NCI-H748 (cell line): ENCODE results near the gene BABAM2.
A peak's percentile ranks its signal among the peaks of the same experiment; 100 is the strongest.
"Not testable (repeated sequence)": the region's sequence is repeated elsewhere in the genome, so short reads cannot be mapped to it uniquely, and the experiment has no call there.

Experiments used
- DNase-seq: peaks from one replicate; lab custom pipeline; 2025; ENCODE audit not compliant: unreplicated experiment; lab: John Stamatoyannopoulos, UW

BABAM2 gene

DNA sequence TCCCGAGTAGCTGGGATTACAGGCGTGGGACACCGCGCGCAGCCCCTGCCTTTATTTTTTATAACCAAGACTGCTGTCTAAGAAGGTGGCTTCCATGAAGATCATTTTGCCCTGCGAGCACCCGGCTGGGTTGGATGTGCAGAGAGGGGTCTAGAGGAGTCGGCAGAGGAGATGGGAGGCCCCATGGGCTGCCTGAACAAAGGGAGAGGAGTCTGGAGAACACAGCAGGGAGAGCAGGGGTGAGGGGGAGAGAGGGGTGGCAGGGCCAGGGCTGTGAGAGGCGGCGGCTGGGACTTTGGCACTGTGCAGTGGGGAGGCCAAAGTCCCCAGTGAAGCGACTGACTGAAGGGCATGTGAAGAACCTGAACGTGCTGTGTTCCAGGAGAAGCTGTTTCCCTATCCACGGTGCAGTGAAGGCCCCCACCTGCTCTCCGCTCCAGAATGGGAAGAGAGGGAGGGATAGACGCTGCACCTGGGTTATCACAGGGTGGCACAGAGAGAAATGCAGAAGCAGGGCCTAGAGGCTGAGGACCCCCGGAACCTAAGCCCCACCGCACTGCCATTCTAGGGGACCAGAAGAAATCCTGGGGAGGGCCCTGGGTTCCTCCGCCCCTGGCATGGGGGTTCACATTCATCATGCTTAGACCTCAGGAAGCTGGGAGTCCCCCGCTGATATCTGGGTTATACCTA, 477.3 kb downstream of the BABAM2 start:
- no peak for DNase-seq

GRCh38 chr2:28368357-28368798, 477.8 kb downstream of the BABAM2 start:
- DNase-seq = no peak

- DNase-seq = no peak
Observed at GRCh38 chr2:28369358-28369757, 478.8 kb downstream of the BABAM2 start.

DNA sequence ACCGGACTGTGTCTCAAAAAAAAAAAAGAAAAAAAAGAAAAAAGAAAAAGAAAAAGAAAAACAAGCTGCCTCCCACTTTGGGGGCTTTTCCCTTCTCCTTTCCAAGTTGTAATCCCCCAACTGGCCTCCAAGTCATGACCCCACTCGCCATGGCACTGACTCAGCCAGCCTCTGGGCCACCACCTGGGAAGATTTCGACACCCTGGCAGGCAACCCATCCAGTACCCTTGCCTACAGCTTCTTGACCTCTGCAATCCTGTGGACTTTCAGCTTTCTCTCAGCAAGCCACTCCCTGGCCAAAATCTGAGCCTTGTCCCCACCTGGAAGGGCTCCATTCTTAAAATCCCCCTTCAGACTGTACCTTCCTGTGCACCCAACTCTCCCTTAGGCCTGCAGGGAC, 479.8 kb downstream of the BABAM2 start:
- no peak for DNase-seq

DNA sequence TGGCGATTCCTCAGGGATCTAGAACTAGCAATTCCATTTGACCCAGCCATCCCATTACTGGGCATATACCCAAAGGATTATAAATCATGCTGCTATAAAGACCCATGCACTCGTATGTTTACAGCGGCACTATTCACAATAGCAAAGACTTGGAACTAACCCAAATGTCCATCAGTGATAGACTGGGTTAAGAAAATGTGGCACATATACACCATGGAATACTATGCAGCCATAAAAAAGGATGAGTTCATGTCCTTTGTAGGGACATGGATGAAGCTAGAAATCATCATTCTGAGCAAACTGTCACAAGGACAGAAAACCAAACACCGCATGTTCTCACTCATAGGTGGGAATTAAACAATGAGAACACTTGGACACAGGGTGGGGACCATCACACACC, 481.2 kb downstream of the BABAM2 start:
- DNase-seq = not testable (repeated sequence)

DNA sequence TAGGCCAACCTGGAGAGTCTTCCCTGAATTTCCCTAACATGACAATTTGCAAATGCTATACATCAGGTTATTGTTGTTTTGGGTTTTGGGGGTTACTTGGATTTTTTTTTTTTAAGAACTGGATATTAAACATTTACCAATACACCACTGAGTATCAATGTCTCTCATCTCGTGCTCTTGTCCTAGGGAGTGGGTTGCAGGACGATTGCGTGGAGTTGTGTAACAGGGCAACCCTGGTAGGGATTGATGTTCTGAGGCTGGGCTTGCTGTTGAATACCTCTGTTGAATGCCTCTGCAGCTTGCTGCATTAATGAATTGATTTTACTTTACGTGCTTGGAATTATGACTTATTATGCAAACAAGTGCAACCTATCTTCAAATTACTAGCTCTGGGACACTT, 483.3 kb downstream of the BABAM2 start:
- no peak for DNase-seq

DNA sequence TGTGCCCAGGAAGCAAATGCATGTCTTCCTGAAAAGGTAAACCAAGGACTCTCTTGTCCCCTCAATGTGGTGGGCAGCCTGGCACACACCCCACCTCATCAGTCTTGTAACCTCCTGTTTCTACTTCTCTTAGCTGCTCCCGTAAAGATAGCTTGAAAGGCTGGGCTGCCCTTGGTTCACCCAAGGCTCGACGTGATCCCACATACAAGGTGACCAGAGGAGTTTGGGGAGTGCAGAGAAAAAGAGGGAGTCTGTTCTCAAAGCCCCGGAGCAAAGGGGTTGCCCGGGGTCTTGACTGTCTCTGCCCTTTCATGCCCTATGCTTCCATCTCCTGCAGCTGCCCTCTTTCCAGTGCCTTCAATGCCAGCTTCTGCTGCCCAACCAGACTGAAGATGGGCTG, 483.8 kb downstream of the BABAM2 start:
- no peak for DNase-seq

DNA sequence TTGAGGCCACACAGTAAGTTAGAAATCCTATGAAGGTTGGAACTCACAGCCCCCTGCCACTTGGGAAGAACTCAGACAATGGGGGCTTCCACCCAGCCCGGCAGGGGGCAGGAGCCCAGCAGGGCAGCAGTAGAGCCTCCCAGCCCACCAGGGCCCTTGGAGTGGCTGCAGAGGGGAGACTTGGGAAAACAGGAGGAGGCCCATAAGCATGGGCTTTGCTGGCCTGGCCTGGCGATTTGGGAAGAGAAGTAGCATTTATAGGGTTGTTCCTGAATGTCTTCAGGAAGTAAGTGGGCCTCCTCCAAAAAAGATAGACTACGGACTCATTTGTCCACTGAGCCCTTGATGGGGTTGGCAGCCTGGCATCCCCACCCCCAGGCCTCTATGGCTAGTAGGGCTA, 484.7 kb downstream of the BABAM2 start:
- DNase-seq = no peak

DNA sequence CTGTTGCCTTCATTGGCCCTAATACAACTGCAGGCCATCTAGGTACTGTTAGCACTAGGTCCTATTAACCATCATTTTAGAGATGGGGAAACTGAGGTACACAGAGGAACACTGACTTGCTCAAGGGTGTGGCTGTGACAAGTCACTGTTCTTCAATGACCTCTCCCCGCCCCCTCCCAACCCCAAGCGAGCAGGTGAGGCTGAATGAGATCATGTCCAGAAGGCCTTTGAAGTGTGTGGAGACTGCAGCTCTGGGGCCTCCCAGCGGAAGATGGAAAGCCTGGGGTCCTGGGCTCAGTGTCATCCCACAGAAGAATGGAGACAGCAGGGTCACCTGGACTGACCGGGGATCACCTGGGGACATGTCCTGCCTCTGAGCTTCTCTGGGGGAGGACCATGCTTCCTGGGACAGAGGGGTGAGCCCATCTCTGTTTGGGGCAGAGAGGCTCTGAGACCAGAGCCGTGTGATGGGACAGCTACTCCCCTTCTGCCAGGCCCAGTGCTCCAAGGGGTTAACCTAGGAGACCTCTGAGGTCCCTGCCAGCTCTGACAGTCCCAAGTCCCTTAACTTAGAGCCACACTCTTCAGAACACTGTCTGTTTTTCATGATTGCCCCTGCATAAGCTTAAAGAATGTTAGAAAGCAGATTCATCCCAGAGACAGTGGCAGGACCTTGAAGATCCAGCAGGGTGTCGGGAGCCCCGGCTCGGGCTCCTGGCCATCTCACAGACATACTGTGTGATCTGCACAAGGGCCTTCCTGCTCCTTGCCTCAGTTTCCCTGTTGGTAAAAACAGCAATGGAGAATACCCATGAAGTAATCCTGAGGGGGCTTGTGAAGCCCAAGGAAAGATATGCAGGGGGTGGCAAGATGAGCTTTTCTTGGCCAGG, 485.5 kb downstream of the BABAM2 start:
- DNase-seq = no peak

DNA sequence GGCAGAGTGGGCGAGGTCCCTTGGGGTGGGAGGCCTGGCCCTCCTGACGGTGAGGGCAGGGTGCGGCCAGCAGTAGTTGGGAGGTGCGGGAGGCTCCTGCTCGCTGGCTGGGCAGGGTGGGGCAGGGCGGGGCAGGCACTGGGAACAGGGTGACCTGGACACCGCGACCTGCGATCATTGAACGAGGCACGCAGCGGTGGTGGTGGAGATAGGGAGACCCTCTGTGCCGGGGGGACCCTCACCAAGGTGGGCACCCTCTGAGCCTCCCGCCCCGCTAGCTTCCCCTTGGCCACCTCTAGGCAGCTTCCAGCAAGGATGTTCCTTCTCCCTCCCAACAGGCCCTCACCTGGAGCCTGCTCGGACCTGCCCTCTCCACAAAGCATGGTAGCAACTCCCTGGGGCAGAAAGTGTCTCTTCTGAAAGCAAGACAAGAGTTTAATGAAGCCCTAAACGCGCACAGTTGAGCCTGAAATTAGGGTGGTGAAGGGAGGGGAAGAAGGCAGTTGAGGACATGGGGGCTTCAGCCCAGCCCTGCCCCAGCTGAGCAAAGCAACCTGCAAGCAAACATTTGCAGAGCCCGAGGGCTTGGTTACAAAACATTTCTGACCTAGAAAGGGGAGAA, 486.8 kb downstream of the BABAM2 start:
- no peak for DNase-seq

DNA sequence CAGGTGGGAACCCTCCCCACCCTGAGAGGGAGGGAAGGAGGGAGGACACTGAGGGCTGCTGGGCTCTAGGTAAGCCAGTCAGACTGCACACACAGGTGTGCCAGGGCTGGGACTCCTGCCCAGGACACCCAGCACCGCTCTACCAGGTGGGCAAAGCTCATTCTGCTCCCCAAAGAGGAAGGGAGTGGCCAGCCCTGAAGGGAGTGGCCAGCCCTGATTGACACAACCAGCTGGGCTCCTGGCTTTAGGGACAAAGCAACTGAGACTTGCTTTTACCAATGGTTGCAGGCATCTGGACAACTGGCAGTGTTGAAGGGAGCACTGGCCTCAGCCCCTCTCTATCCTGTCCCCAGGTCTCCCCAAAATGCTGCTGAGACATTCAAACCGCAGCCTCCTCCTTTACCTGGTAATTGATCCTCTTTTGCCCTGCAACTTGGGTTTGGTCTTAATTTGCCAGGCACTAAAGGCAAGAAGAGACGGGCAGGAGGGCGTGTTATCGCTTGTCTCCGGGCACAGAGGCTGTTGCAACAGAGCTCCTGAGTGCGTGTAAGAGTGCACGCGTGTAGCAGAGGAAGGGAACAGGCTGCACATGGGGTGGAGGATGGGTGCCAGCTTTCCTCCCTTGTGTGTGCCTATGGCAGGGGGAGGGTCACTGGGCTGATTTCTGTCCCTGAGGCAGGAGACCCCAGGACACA, 487.6 kb downstream of the BABAM2 start:
- DNase-seq = peak; percentile 23

DNA sequence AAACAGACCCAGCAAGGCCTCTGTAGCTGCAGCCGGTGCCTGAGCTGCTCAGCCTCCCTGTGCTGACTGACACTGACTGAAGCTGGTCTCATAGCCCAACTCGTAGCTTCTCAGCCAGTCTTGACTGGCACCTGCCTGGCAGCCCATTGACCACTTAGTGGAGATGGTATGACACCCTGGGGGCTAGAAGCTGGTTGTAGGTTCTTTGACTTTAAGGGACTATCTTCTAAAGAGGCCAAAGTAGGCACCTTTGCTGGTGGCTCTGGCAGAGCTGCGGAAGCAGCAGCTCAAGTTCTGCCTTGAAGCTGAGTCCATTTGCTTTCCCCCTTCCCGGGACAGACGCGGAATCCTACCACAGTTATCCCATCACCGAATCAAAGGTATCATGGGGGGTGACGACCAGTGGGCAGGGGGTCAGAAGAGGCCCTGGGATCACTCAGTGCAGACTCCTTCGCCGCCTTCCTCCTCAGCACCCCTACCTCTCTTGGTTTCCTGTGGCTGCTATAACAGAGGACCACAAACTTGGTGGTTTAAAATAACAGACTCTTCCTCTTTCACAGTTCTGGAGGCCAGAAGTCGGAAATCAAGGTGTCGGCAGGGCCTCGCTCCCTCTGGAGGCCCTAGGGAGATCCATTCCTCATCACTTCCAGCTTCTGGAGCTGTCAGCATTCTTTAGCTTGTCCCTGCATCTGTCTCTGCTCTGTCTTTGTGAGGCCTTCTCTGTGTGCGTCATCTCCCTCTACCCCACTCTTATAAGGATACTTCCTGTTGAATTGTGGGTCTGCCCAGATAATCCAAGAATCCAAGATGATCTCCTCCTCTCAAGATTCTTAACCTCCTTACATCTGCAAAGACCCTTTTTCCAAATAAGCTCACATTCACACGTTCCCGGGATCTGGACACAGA, 488.4 kb downstream of the BABAM2 start:
- DNase-seq = no peak

GRCh38 chr2:28380219-28380618, 489.7 kb downstream of the BABAM2 start:
- DNase-seq = no peak

GRCh38 chr2:28381225-28382180, 491.0 kb downstream of the BABAM2 start:
- DNase-seq = peak; percentile 58

DNA sequence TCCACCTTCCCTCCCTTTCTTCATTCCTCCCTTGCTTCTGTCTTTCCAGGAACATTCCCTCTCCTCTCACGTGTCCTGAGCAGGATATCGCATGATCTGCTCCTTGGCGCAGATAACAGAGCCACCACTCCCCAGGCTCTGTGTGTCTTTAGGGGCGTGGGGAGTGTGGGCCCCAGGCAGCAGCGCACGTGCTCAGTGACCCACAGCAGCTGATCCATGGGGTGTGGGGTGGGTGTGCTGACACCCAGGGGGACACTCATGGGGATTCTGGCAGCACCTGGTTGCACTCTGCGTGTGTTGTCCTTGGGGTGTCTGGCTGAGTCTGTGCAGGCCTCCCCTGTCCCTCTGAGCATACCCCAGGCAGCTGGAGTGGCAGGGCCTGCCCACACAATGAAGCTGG, 492.2 kb downstream of the BABAM2 start:
- no peak for DNase-seq

- DNase-seq = no peak
Observed at GRCh38 chr2:28387082-28387960, 496.8 kb downstream of the BABAM2 start.
